NCI-H187 treated with DMSO at 0.1 percent for 48 hours (cell line): ENCODE data around the gene COX4I1.

ENCODE experiments used
- DNase-seq: peaks from one replicate; lab custom pipeline; 2025; lab: John Stamatoyannopoulos, UW

Gene COX4I1

GRCh38 chr16:85767531-85767930, 32.0 kb upstream of the COX4I1 start:
- DNase-seq, result no peak

- DNase-seq, result no peak
These were observed 31.3 kb upstream of the COX4I1 start for GRCh38 chr16:85768199-85768598.

GRCh38 chr16:85770741-85771140, 28.8 kb upstream of the COX4I1 start:
- DNase-seq, result no peak

GRCh38 chr16:85773044-85773443, 26.5 kb upstream of the COX4I1 start:
- no peak for DNase-seq

- no peak for DNase-seq
These were observed 25.4 kb upstream of the COX4I1 start for GRCh38 chr16:85774136-85774535.

- no peak for DNase-seq
These were observed 24.7 kb upstream of the COX4I1 start for GRCh38 chr16:85774811-85775210.

GRCh38 chr16:85777583-85778310, 21.7 kb upstream of the COX4I1 start:
- no peak for DNase-seq

GRCh38 chr16:85778873-85779272, 20.6 kb upstream of the COX4I1 start:
- DNase-seq, result no peak

GRCh38 chr16:85780281-85780680, 19.2 kb upstream of the COX4I1 start:
- DNase-seq, result no peak

GRCh38 chr16:85781156-85781555, 18.3 kb upstream of the COX4I1 start:
- no peak for DNase-seq

GRCh38 chr16:85781695-85782370, 17.7 kb upstream of the COX4I1 start:
- no peak for DNase-seq

- DNase-seq, result no peak
These were observed 17.0 kb upstream of the COX4I1 start for GRCh38 chr16:85782451-85782850.

GRCh38 chr16:85783441-85783840, 16.1 kb upstream of the COX4I1 start:
- DNase-seq, result no peak

GRCh38 chr16:85784813-85785212, 14.7 kb upstream of the COX4I1 start:
- no peak for DNase-seq

GRCh38 chr16:85785927-85786326, 13.6 kb upstream of the COX4I1 start:
- no peak for DNase-seq

- DNase-seq, result no peak
These were observed 10.7 kb upstream of the COX4I1 start for GRCh38 chr16:85788819-85789218.

- no peak for DNase-seq
These were observed 9.7 kb upstream of the COX4I1 start for GRCh38 chr16:85789773-85790172.

GRCh38 chr16:85793662-85794298, 5.7 kb upstream of the COX4I1 start:
- no peak for DNase-seq

GRCh38 chr16:85794696-85795095, 4.8 kb upstream of the COX4I1 start:
- no peak for DNase-seq

- DNase-seq, result no peak
These were observed 3.3 kb upstream of the COX4I1 start for GRCh38 chr16:85796152-85796551.

- DNase-seq, result no peak
These were observed 2.9 kb upstream of the COX4I1 start for GRCh38 chr16:85796599-85796998.

- no peak for DNase-seq
These were observed 1.2 kb upstream of the COX4I1 start for GRCh38 chr16:85798283-85798776.

GRCh38 chr16:85798901-85799496, 496 bp upstream of the COX4I1 start:
- DNase-seq, result no peak
